ENCODE data around the gene KYNU.

The KYNU gene

DNA sequence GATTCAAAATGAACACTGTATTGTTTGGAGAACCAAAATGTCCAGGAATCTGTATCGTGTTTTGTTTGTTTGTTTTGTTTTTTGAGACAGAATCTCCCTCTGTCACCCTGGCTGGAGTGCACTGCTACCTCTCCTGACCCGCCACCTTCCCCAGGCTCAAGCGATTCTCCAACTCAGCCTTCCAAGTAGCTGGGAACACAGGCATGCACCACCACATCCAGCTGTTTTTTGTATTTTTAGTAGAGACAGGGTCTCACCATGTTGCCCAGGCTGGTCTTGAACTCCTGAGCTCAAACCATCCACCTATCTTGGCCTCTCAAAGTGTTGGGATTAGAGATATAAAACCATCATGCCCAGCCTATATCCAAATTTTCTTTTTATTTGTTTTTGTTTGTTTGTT, 74.6 kb downstream of the KYNU start:
- TF ChIP-seq ARNTL (CRISPR knock-in tag; IDR thresholded peaks at IDR 0.05; ENCODE audit: borderline replicate concordance, low read depth) (no peak), RARB (CRISPR knock-in tag; IDR thresholded peaks at IDR 0.05) (no peak), TOX (CRISPR knock-in tag; IDR thresholded peaks at IDR 0.05; ENCODE audit: borderline replicate concordance) (no peak), TCF4 (CRISPR knock-in tag; IDR thresholded peaks at IDR 0.05; ENCODE audit: borderline replicate concordance) (no peak), ZFP3 (CRISPR knock-in tag; IDR thresholded peaks at IDR 0.05) (no peak), PPARA (CRISPR knock-in tag; IDR thresholded peaks at IDR 0.05; ENCODE audit: borderline replicate concordance) (no peak), OSR1 (CRISPR knock-in tag; IDR thresholded peaks at IDR 0.05) (no peak), ZC3H10 (CRISPR knock-in tag; IDR thresholded peaks at IDR 0.05) (no peak), ESRRG (CRISPR knock-in tag; IDR thresholded peaks at IDR 0.05) (no peak), SNAI2 (CRISPR knock-in tag; IDR thresholded peaks at IDR 0.05) (no peak), CSDC2 (CRISPR knock-in tag; IDR thresholded peaks at IDR 0.05) (no peak), ZNF8 (CRISPR knock-in tag; IDR thresholded peaks at IDR 0.05) (no peak)
- TF ChIP-seq, protein P1, sequence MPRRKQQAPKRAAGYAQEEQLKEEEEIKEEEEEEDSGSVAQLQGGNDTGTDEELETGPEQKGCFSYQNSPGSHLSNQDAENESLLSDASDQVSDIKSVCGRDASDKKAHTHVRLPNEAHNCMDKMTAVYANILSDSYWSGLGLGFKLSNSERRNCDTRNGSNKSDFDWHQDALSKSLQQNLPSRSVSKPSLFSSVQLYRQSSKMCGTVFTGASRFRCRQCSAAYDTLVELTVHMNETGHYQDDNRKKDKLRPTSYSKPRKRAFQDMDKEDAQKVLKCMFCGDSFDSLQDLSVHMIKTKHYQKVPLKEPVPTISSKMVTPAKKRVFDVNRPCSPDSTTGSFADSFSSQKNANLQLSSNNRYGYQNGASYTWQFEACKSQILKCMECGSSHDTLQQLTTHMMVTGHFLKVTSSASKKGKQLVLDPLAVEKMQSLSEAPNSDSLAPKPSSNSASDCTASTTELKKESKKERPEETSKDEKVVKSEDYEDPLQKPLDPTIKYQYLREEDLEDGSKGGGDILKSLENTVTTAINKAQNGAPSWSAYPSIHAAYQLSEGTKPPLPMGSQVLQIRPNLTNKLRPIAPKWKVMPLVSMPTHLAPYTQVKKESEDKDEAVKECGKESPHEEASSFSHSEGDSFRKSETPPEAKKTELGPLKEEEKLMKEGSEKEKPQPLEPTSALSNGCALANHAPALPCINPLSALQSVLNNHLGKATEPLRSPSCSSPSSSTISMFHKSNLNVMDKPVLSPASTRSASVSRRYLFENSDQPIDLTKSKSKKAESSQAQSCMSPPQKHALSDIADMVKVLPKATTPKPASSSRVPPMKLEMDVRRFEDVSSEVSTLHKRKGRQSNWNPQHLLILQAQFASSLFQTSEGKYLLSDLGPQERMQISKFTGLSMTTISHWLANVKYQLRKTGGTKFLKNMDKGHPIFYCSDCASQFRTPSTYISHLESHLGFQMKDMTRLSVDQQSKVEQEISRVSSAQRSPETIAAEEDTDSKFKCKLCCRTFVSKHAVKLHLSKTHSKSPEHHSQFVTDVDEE (CRISPR knock-in tag; IDR thresholded peaks at IDR 0.05): no peak
- TF ChIP-seq, protein P2, sequence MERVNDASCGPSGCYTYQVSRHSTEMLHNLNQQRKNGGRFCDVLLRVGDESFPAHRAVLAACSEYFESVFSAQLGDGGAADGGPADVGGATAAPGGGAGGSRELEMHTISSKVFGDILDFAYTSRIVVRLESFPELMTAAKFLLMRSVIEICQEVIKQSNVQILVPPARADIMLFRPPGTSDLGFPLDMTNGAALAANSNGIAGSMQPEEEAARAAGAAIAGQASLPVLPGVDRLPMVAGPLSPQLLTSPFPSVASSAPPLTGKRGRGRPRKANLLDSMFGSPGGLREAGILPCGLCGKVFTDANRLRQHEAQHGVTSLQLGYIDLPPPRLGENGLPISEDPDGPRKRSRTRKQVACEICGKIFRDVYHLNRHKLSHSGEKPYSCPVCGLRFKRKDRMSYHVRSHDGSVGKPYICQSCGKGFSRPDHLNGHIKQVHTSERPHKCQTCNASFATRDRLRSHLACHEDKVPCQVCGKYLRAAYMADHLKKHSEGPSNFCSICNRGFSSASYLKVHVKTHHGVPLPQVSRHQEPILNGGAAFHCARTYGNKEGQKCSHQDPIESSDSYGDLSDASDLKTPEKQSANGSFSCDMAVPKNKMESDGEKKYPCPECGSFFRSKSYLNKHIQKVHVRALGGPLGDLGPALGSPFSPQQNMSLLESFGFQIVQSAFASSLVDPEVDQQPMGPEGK (CRISPR knock-in tag; IDR thresholded peaks at IDR 0.05; ENCODE audit: borderline replicate concordance): no peak
- TF ChIP-seq, protein P3, sequence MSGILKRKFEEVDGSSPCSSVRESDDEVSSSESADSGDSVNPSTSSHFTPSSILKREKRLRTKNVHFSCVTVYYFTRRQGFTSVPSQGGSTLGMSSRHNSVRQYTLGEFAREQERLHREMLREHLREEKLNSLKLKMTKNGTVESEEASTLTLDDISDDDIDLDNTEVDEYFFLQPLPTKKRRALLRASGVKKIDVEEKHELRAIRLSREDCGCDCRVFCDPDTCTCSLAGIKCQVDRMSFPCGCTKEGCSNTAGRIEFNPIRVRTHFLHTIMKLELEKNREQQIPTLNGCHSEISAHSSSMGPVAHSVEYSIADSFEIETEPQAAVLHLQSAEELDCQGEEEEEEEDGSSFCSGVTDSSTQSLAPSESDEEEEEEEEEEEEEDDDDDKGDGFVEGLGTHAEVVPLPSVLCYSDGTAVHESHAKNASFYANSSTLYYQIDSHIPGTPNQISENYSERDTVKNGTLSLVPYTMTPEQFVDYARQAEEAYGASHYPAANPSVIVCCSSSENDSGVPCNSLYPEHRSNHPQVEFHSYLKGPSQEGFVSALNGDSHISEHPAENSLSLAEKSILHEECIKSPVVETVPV (CRISPR knock-in tag; IDR thresholded peaks at IDR 0.05): no peak
- ATAC-seq: no peak

DNA sequence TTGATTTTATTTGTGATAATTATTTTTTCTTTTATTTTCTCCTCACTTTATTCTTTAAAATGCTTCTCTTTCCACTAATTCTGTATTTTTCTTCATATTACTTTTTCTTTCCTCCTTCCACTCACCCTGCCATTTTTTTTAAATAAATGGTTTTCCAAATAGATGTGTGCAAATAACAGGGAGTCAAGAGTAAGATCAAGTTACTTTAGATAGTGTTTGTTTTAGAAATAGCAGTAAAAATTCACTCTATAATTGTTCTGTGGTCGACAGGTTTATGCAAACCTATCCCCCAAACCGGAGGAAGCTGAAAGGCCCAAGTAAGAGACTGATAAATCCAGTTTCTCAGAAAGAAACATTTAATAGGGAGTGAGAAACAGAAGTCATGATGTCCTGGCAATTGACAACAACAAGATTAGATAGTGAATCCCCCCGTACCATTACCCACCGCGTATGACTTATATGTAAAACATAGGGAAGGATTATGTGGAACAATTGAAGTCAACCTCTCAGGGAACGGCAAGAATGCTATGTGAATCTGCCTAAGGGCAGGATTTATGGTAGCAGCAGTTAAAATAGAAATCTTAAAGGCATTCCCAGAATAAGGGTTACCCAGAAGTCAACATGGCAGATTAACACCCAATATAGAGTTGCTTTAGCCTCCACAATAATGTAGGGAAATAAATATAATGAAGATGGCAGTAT, 75.5 kb downstream of the KYNU start:
- no peak for ATAC-seq
- TF ChIP-seq CSDC2 (CRISPR knock-in tag; IDR thresholded peaks at IDR 0.05): no peak
- no peak for TF ChIP-seq ISL1 (CRISPR knock-in tag; IDR thresholded peaks at IDR 0.05)
- TF ChIP-seq, protein P3 (CRISPR knock-in tag; IDR thresholded peaks at IDR 0.05): no peak
- no peak for TF ChIP-seq ZNF8 (CRISPR knock-in tag; IDR thresholded peaks at IDR 0.05)
- TF ChIP-seq RARB (CRISPR knock-in tag; IDR thresholded peaks at IDR 0.05): no peak
- TF ChIP-seq TCF4 (CRISPR knock-in tag; IDR thresholded peaks at IDR 0.05; ENCODE audit: borderline replicate concordance): no peak
- TF ChIP-seq SNAI2 (CRISPR knock-in tag; IDR thresholded peaks at IDR 0.05): no peak
- no peak for TF ChIP-seq ZFP3 (CRISPR knock-in tag; IDR thresholded peaks at IDR 0.05)
- TF ChIP-seq PPARA (CRISPR knock-in tag; IDR thresholded peaks at IDR 0.05; ENCODE audit: borderline replicate concordance): no peak

DNA sequence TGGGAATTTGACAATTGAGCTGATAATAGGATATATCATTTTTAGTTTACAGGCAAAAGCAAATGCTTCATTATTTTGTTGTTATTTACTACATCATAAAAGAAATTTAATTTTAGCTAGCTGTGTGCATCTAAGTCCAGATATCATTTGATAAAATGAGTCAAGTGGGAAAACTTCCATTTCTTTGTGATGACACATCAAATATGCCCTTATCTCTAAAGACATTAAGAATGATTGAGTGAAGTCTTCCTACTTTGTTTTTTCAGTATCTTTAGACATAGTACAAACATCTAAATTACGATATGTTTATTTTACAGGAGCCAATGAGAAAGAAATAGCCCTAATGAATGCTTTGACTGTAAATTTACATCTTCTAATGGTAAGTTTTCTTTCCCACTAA, 77.0 kb downstream of the KYNU start:
- no peak for TF ChIP-seq GLIS3 (CRISPR knock-in tag; IDR thresholded peaks at IDR 0.05)
- TF ChIP-seq, protein P2 (CRISPR knock-in tag; IDR thresholded peaks at IDR 0.05; ENCODE audit: borderline replicate concordance): no peak
- TF ChIP-seq CSDC2 (CRISPR knock-in tag; IDR thresholded peaks at IDR 0.05): no peak
- TF ChIP-seq ZNF565 (CRISPR knock-in tag; conservative IDR thresholded peaks at IDR 0.05; ENCODE audit: low read depth): no peak
- no peak for TF ChIP-seq TCF4 (CRISPR knock-in tag; IDR thresholded peaks at IDR 0.05; ENCODE audit: borderline replicate concordance)
- TF ChIP-seq, protein P3 (CRISPR knock-in tag; IDR thresholded peaks at IDR 0.05): no peak
- no peak for TF ChIP-seq ZC3H10 (CRISPR knock-in tag; IDR thresholded peaks at IDR 0.05)
- TF ChIP-seq ZFP3 (CRISPR knock-in tag; IDR thresholded peaks at IDR 0.05): no peak
- TF ChIP-seq SNAI2 (CRISPR knock-in tag; IDR thresholded peaks at IDR 0.05): no peak
- no peak for TF ChIP-seq ESRRG (CRISPR knock-in tag; IDR thresholded peaks at IDR 0.05)
- no peak for TF ChIP-seq ZNF8 (CRISPR knock-in tag; IDR thresholded peaks at IDR 0.05)
- TF ChIP-seq ZNF70 (CRISPR knock-in tag; IDR thresholded peaks at IDR 0.05): no peak
- TF ChIP-seq ARNTL (CRISPR knock-in tag; IDR thresholded peaks at IDR 0.05; ENCODE audit: borderline replicate concordance, low read depth): no peak
- no peak for TF ChIP-seq PPARA (CRISPR knock-in tag; IDR thresholded peaks at IDR 0.05; ENCODE audit: borderline replicate concordance)
- TF ChIP-seq RARB (CRISPR knock-in tag; IDR thresholded peaks at IDR 0.05): no peak
- no peak for TF ChIP-seq ZFP30 (CRISPR knock-in tag; IDR thresholded peaks at IDR 0.05)
- no peak for ATAC-seq
